NOMO-1 (cell line): ENCODE measurements around the gene CHRNB2.

Source experiments
- DNase-seq, 2 experiments: peaks; one replicate each; lab custom pipeline; 2025; ENCODE audit not compliant: unreplicated experiment in 2 of 2; lab: John Stamatoyannopoulos, UW

Gene CHRNB2

GRCh38 chr1:154551474-154551873, 16.1 kb upstream of the CHRNB2 start:
- DNase-seq = no peak

DNA sequence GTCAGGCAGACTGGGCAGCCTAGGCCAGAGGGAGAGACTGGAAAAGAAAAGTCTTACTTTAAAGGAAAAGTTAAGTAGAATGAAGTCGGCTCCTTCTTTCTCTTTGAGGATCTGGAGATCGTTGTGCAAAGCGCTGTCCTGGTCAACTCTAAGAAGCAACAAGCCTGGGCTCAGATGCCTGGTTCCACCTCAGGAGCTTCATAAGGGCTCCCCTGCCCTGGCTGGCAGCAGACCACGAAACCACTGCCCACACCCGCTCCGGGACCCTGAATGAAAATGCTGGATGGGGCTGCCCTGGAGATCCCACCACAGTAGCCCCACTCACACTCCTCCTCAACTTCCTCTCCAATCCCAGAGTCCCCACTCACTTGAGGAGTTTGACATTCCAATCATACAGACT, 15.5 kb upstream of the CHRNB2 start:
- no peak for DNase-seq

DNA sequence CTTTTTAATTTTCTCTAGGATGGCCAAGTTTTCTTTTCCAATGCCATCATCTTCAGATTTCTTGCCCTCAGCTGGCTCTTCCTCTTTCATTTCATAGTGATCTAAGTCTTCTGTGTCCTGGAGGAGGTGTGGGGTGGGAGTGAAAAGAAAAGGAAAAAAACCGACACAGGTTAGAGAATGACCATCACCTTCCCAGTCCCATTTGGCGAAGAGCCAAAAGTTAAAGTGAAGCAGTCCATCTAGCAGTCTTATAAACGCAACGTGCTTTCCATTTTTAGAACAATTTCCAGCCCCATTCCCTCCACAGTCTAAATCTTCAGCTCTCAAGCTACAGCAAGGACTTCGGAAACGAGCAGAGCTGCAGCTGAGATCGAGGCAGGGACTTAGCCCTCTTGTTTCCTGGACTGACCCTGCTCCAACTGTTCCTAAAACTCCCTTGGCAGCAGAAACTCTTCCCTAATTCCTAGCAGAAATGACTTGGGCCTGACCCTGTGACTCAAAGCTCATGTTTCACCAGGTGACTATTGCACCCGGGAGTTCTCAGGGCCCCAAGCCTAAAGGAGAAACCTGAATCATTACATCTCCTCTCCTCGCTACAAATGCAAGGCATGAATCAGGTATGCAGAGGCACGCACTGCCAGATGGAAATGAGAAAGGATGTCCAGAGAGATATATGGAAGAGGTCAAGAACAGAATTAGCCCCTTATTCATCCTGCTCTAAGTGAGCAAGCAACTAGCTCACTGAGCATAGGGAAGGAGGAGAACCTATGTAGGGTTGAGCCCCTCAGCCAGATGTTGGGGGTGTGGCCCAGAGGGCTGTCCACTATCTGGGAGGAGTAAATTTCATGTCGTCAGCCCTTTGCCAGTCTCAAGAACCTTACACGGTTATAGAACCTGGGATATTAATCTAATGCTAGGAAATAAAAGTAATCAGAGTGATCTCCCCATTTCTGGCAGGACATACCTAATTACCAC, 14.2 kb upstream of the CHRNB2 start:
- no peak for DNase-seq

GRCh38 chr1:154556422-154556821, 11.2 kb upstream of the CHRNB2 start:
- DNase-seq = no peak

DNA sequence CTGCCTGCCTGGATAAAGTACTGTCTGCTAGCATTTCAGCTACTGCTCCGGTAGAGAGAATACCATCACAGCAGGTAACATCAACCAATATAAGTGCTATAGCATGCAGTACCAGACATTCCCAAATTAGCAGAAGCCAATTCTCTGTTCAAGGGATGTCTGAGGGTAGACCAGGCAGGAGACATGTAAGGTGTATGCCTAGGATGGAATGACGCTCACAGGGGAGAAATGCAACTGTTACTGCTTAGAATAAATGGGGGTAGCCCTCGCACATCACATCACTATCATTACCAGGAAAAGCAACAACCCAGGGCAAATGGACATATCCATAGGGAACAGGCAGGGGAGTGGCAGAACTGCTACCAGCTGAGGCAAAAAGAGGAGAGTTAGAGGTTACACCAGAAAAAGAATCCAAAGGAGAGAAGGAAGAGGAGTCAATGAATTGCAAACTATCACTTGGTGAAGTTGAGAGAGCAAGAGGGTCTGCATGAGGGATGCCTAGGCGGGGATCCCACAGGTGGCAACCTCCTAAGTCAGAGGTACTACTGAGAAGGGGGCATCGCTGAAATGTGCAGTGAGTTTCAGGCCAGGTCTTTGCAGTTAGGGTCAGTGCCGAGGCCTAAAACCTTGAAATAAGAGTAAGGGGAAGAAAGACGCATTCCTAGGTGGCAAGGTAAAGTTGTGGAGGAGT, 10.2 kb upstream of the CHRNB2 start:
- DNase-seq = no peak

- DNase-seq = peak; percentile 12 to 41
Observed at GRCh38 chr1:154557939-154558719, 9.4 kb upstream of the CHRNB2 start, which contains the start of gene UBE2Q1. UBE2Q1 (minus strand) TSS chr1:154558662; CDS start chr1:154558553, 109 bp downstream.

- peak; percentile 99 to 100 for DNase-seq
Observed at GRCh38 chr1:154558720-154559465, 8.7 kb upstream of the CHRNB2 start.

- peak; percentile 85 to 88 for DNase-seq
Observed at GRCh38 chr1:154559466-154560044, 8.0 kb upstream of the CHRNB2 start.

- no peak for DNase-seq
Observed at GRCh38 chr1:154565876-154566275, 1.7 kb upstream of the CHRNB2 start.

DNA sequence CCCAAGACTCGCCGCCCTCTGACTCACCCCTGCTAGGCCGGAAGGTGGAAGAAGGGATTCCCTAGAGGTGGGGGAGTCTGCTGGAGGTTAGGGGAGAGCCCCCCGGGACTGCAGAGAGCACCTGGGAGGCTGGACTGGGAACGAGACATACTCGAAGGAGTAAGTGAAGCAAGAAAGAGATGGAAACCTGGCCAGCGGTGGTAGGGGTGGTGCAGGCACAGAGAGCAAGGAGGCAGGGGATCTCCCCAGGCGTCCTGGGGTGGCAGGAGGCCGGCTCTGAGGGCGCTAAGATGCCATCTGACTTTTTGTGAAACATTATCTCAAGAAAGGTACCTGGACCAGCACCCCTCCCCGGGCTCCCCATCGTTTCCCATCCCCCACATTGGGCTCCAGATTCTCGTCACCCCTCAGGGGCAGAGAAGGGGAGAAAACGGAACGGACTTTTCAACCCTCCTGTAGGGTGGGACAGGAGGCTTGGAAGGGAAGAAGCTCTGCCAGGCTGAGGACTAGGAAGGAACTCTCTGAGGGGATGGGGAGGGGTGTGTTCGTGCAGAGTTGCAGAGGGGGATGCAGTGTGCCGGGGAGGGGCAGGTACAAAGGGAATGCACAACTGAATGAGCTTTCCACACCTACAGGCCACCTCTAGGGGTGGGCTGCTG, 708 bp downstream of the CHRNB2 start:
- no peak for DNase-seq

DNA sequence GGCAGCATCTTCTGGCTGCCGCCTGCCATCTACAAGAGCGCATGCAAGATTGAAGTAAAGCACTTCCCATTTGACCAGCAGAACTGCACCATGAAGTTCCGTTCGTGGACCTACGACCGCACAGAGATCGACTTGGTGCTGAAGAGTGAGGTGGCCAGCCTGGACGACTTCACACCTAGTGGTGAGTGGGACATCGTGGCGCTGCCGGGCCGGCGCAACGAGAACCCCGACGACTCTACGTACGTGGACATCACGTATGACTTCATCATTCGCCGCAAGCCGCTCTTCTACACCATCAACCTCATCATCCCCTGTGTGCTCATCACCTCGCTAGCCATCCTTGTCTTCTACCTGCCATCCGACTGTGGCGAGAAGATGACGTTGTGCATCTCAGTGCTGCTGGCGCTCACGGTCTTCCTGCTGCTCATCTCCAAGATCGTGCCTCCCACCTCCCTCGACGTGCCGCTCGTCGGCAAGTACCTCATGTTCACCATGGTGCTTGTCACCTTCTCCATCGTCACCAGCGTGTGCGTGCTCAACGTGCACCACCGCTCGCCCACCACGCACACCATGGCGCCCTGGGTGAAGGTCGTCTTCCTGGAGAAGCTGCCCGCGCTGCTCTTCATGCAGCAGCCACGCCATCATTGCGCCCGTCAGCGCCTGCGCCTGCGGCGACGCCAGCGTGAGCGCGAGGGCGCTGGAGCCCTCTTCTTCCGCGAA, 3.8 kb downstream of the CHRNB2 start:
- DNase-seq = no peak

GRCh38 chr1:154571964-154572288, 4.3 kb downstream of the CHRNB2 start:
- no peak for DNase-seq

DNA sequence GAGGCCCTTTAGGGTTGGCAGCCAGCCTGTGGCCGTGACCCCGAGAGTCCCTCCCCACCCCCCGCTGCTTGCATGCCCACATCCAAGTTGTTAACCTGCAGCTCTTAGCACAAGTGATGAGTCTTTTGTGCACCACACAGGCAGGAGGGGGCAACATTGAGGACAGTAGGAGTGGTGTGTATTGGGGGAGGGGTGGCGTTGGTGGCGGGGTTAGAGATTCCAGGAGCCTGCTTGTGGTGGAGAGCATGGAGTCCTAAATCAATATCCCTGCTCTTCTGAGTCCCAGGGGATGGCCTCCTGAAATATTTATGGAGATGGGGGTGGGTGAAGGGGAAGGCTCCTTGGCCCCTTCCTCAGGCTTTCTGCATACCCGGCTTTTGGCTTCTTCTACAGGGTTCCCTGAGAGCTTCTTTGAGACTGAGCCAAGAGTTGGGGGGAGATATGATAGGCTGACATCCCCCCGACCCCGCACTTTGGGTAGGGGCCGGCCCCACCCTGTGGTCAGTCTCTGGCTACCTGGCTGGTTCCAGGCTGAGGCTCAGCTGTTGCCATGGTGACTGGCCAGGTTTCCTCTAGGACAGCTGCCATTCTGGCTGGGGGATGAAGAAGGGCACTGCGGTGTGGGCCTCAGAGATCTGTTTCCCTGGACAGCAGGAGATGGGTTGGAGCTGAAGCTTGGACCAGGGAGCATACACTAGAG, 5.0 kb downstream of the CHRNB2 start:
- no peak for DNase-seq

DNA sequence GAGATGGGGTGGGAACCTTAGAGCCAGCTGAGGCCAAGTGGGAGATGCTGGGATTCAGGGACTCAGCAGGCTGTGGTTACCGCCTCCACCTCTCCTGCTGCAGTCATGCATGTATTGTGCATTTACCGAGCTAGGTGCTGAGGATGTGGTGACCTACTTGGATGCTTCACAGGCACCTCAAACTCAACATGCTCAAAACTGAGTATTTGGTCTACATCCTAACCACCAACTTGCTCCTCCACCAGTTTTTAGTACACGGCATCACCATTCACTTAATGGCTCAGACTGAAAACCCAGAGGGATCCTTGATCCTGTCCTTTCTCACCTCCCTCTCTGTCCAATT, 5.6 kb downstream of the CHRNB2 start:
- no peak for DNase-seq

GRCh38 chr1:154574716-154575115, 7.1 kb downstream of the CHRNB2 start:
- DNase-seq = no peak

GRCh38 chr1:154575147-154575927, 7.8 kb downstream of the CHRNB2 start:
- DNase-seq = no peak

GRCh38 chr1:154575951-154576566, 8.5 kb downstream of the CHRNB2 start:
- DNase-seq = no peak
